ENCODE measurements around the gene PRSS57. TPM values are rescaled to one million over a fixed set of nuclear protein-coding genes. Genes with fewer than 3 reads are reported as not detected.

PRSS57 gene
- total and polyA plus RNA-seq, 2 of the 13 experiments (the other 11 are each of a cell fraction or from before 2014, with no cell fraction given), result 0.12 TPM; not detected in 1

DNA sequence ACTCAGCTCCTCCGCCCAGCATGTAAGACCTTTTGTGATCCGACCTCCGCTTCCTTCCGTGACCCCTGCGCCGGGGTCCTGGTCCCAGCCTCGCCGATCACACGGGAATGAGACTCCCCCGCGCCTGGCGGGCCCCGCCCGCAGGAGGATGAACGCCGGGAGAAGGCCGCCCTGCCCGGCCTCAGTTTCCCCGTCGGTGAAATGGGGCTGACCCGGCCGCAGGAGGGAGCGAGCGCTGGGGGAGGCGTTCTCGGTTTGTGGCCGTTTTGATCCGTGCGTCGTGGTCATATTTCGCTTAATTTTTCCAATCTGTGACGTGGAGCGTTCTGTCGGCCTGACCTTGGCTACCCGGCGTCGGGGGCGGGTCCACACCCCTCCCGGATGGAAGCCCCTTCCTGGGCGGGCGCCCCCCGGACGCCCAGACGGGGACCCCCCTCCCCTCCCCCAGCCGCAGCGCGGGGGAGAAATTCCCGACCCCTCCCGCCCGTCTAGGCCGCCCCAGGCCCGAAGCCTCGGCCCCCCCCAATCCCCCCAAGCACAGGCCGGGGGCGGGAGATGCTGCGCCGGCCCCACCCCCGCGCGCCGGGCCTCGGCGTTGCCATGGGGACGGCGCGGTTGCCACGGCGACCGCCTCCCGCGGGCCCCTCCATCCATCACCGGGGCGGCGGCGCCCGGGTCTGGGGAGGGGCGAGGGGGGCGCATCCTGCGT, 24.5 kb upstream of the PRSS57 start:
- ChIA-PET POLR2A (interaction anchor here (2.3 kb wide), 1 partner anchor 16 kb away, joined by 18 read pairs; no protein-coding TSS in a partner anchor), CTCF (ENCODE audit: low intra/inter-chr PET ratio, low total read pairs) (no interaction called here)
- BruUV-seq (replicated peaks), result no TSS peak
- no peak overlapping the region for H3K27ac ChIP-seq (ENCODE audit: extremely low read length, insufficient read depth, low read length)
- in situ Hi-C loops (cut with HindIII; ENCODE audit: extremely low pct_ligation_motif_present, low pct_unique_long_range_greater_than_20kb) (no loop called here), intact Hi-C loops (cut with micrococcal nuclease; ENCODE audit: unreplicated experiment) (no loop called here)
- no peaks in the 10 kb centered on the region for H3K36me3 ChIP-seq (replicated peaks in 1 of 2; ENCODE audit: control insufficient read depth in 1 of 2, insufficient read depth in 2 of 2, low read length in 2 of 2)
- H3K9me3 ChIP-seq (ENCODE audit: low read length), result 0 out of 2 replicates have a peak, but pooled peaks cover 4% of the 10 kb centered on the region
- no peak for FAIRE-seq
- peak overlapping the region in 1 of 3 experiments; percentile 55; a peak in 1 of 6 replicates for H3K4me3 ChIP-seq (replicated peaks in 1 of 3; ENCODE audit: insufficient read depth in 1 of 3, low read depth in 2 of 3, low read length in 3 of 3)
- DNase-seq (ENCODE audit: low spot score), result no peak
- H4K20me1 ChIP-seq (ENCODE audit: insufficient read depth, low read length), result no peaks in the 10 kb centered on the region
- no peaks in the 10 kb centered on the region for H3K27me3 ChIP-seq (ENCODE audit: control insufficient read depth in 1 of 2, insufficient read depth in 2 of 2, low read length in 2 of 2)
- H2AFZ ChIP-seq (ENCODE audit: low read length), result no peak overlapping the region
- peaks cover 44% of the 10 kb centered on the region for H3K4me1 ChIP-seq (ENCODE audit: insufficient read depth, low read length)
- H3K9ac ChIP-seq (ENCODE audit: insufficient read depth, low read depth, low read length), result no peak overlapping the region
- no peaks in the 10 kb centered on the region for H3K79me2 ChIP-seq (ENCODE audit: insufficient read depth, low read length)
- peak; percentile 25; the same call in 1 of the 2 replicates for TF ChIP-seq ZMYM3 (CRISPR knock-in tag; IDR thresholded peaks at IDR 0.05)
- TF ChIP-seq, protein P1, sequence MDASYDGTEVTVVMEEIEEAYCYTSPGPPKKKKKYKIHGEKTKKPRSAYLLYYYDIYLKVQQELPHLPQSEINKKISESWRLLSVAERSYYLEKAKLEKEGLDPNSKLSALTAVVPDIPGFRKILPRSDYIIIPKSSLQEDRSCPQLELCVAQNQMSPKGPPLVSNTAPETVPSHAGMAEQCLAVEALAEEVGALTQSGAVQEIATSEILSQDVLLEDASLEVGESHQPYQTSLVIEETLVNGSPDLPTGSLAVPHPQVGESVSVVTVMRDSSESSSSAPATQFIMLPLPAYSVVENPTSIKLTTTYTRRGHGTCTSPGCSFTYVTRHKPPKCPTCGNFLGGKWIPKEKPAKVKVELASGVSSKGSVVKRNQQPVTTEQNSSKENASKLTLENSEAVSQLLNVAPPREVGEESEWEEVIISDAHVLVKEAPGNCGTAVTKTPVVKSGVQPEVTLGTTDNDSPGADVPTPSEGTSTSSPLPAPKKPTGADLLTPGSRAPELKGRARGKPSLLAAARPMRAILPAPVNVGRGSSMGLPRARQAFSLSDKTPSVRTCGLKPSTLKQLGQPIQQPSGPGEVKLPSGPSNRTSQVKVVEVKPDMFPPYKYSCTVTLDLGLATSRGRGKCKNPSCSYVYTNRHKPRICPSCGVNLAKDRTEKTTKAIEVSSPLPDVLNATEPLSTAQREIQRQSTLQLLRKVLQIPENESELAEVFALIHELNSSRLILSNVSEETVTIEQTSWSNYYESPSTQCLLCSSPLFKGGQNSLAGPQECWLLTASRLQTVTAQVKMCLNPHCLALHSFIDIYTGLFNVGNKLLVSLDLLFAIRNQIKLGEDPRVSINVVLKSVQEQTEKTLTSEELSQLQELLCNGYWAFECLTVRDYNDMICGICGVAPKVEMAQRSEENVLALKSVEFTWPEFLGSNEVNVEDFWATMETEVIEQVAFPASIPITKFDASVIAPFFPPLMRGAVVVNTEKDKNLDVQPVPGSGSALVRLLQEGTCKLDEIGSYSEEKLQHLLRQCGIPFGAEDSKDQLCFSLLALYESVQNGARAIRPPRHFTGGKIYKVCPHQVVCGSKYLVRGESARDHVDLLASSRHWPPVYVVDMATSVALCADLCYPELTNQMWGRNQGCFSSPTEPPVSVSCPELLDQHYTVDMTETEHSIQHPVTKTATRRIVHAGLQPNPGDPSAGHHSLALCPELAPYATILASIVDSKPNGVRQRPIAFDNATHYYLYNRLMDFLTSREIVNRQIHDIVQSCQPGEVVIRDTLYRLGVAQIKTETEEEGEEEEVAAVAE (CRISPR knock-in tag; IDR thresholded peaks at IDR 0.05; ENCODE audit: borderline replicate concordance), result no peak
- WGBS (ENCODE audit: low lambda C conversion rate), result 91% methylated on average over 73 of the region's 79 CpGs
- peak overlapping the region; percentile 59; the same call in 1 of the 2 replicates for H3K4me2 ChIP-seq (ENCODE audit: low read depth, low read length)
- no peak for ATAC-seq

Data from HepG2 (cell line).